HL-60 (cell line): ENCODE measurements around the gene GTPBP3.

Experiments used
- DNase-seq, 2 experiments: peaks; one replicate each; pipeline ENCODE4 v3.0.0-alpha.2; 2010 to 2020; ENCODE audit warnings: low read depth in 1 of 2, low spot score in 1 of 2
- H3K27ac ChIP-seq: fragments of 250-450 bp; sonication (Bioruptor Pico); replicated peaks from 2 replicates; pipeline ENCODE4 v1.5.1; 2020; ENCODE audit warnings: mild to moderate bottlenecking, moderate library complexity
- H3K27me3 ChIP-seq: fragments of 250-450 bp; sonication (Bioruptor Pico); 2 replicates; pipeline ENCODE4 v1.5.1; 2021; ENCODE audit warnings: mild to moderate bottlenecking, moderate library complexity; ENCODE audit not compliant: insufficient read depth, poor library complexity, severe bottlenecking
- H3K4me3 ChIP-seq: replicated peaks from 2 replicates; pipeline ENCODE4 v1.5.1; 2011; ENCODE audit warnings: mild to moderate bottlenecking, control low read depth, low read length; ENCODE audit not compliant: insufficient read depth
- GABPA ChIP-seq: IDR thresholded peaks from 2 replicates; pipeline ENCODE4 v1.6.1; 2012; ENCODE audit warnings: low read depth
- POLR2AphosphoS5 ChIP-seq: IDR thresholded peaks from 2 replicates; pipeline ENCODE4 v1.6.1; 2012; ENCODE audit warnings: low read depth
- REST ChIP-seq: IDR thresholded peaks from 2 replicates; pipeline ENCODE4 v1.6.1; 2012; ENCODE audit warnings: low read depth; ENCODE audit not compliant: insufficient replicate concordance
- SPI1 ChIP-seq: IDR thresholded peaks from 2 replicates; pipeline ENCODE4 v1.6.1; 2012; ENCODE audit warnings: low read depth, mild to moderate bottlenecking, borderline replicate concordance
- TF ChIP-seq, protein P1 (sequence below): IDR thresholded peaks from one replicate; pipeline ENCODE4 v1.5.1; 2011; ENCODE audit warnings: low read length, control low read depth, inconsistent platforms; ENCODE audit not compliant: insufficient read depth

The GTPBP3 gene

GRCh38 chr19:17340302-17340870, 3.0 kb downstream of the GTPBP3 start:
- DNase-seq = no peak
- no peaks in the 10 kb centered on the region for H3K27me3 ChIP-seq
- H3K27ac ChIP-seq = no peak overlapping the region
- TF ChIP-seq SPI1 (no peak), REST (no peak), POLR2AphosphoS5 (no peak), GABPA (no peak)
- TF ChIP-seq, protein P1, sequence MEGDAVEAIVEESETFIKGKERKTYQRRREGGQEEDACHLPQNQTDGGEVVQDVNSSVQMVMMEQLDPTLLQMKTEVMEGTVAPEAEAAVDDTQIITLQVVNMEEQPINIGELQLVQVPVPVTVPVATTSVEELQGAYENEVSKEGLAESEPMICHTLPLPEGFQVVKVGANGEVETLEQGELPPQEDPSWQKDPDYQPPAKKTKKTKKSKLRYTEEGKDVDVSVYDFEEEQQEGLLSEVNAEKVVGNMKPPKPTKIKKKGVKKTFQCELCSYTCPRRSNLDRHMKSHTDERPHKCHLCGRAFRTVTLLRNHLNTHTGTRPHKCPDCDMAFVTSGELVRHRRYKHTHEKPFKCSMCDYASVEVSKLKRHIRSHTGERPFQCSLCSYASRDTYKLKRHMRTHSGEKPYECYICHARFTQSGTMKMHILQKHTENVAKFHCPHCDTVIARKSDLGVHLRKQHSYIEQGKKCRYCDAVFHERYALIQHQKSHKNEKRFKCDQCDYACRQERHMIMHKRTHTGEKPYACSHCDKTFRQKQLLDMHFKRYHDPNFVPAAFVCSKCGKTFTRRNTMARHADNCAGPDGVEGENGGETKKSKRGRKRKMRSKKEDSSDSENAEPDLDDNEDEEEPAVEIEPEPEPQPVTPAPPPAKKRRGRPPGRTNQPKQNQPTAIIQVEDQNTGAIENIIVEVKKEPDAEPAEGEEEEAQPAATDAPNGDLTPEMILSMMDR = no peak
- no peak overlapping the region for H3K4me3 ChIP-seq

- no peak for DNase-seq
- Histone ChIP-seq H3K27me3 (no peaks in the 10 kb centered on the region), H3K4me3 (no peak overlapping the region), H3K27ac (no peak overlapping the region)
- no peak for TF ChIP-seq SPI1
- TF ChIP-seq, protein P1 = no peak
- TF ChIP-seq POLR2AphosphoS5 = no peak
- TF ChIP-seq REST = no peak
- TF ChIP-seq GABPA = no peak
Observed at GRCh38 chr19:17340871-17341357, 3.6 kb downstream of the GTPBP3 start.

DNA sequence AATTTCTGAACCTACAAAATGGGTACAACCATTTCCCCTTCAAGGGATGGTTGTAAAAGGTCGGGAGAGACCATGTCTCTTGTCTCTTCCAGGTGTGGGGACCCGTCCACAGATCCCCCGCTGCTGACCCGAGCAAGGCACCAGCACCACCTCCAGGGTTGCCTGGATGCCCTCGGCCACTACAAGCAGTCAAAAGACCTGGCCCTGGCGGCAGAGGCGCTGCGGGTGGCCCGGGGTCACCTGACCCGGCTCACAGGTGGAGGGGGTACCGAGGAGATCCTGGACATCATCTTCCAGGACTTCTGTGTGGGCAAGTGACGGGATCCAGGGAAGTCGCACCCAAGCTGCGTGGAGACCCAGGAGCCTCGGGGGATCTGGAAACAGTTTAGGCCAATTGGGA, 4.0 kb downstream of the GTPBP3 start:
- no peak overlapping the region for H3K27ac ChIP-seq
- no peaks in the 10 kb centered on the region for H3K27me3 ChIP-seq
- TF ChIP-seq, protein P1 = no peak
- no peak for TF ChIP-seq REST
- no peak for TF ChIP-seq SPI1
- TF ChIP-seq POLR2AphosphoS5 = no peak
- no peak for TF ChIP-seq GABPA
- H3K4me3 ChIP-seq = no peak overlapping the region
- DNase-seq = no peak
